ENCODE measurements around the gene ANKFY1. TPM values are rescaled to one million over a fixed set of nuclear protein-coding genes. Genes with fewer than 3 reads are reported as not detected.

ANKFY1 gene
- polyA plus RNA-seq, 3 donors: 13.5 to 46.1 (median 21.7) TPM

DNA sequence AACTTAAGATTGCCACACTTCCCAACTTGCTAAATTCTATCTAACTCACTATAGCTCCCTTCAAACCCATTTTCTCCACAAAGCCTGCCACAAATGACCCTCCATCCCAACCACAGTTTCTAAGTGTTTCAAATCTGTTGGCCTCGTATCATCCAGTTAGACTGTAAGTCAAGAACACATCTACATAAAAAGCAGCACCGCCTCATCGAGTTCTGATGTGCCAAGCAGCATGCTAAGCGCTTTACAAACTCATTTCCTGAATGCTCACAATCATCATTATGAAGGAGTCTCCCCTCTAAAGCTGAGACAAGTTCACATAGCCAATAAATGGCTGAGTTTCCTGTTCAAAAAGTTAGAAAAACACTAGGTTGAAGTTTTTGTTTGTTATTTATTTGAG lies 9.2 kb upstream of the ANKFY1 start:
- Histone ChIP-seq H3K4me3 (replicated peaks in 1 of 3; ENCODE audit: low read depth in 2 of 3, low read length in 3 of 3) (no peak overlapping the region), H3K36me3 (replicated peaks in 1 of 2; ENCODE audit: control insufficient read depth in 1 of 2, insufficient read depth in 2 of 2, low read length in 2 of 2) (peaks cover 15 to 78% of the 10 kb centered on the region in 2 donors), H3K9ac (ENCODE audit: insufficient read depth, low read length, poor library complexity, severe bottlenecking) (no peak overlapping the region), H3K27me3 (ENCODE audit: control insufficient read depth in 2 of 2, insufficient read depth in 2 of 2, low read length in 2 of 2) (no peaks in the 10 kb centered on the region), H3K27ac (ENCODE audit: low read depth in 1 of 2, low read length in 2 of 2) (no peak overlapping the region), H4K20me1 (ENCODE audit: insufficient read depth, low read length) (peaks cover 39% of the 10 kb centered on the region), H3K4me2 (replicated peaks; ENCODE audit: extremely low read depth, low read length, poor library complexity, severe bottlenecking) (no peak overlapping the region), H3K9me3 (replicated peaks in 1 of 2; ENCODE audit: control insufficient read depth in 1 of 2, insufficient read depth in 1 of 2, low read length in 2 of 2) (no peaks in the 10 kb centered on the region), H3K79me2 (ENCODE audit: insufficient read depth, low read length) (no peaks in the 10 kb centered on the region), H3K4me1 (ENCODE audit: control insufficient read depth in 1 of 2, insufficient read depth in 2 of 2, low read length in 2 of 2) (no peaks in the 10 kb centered on the region), H2AFZ (ENCODE audit: insufficient read depth, low read depth, low read length, poor library complexity, severe bottlenecking) (no peak overlapping the region)
- Mint-ChIP-seq H3K9me3 (no peaks in the 10 kb centered on the region), H3K27me3 (ENCODE audit: low read depth in 3 of 3) (peaks cover 0 to 1% (median 0%) of the 10 kb centered on the region in 3 donors), H3K4me1 (peaks cover 9% of the 10 kb centered on the region), H3K4me3 (no peak overlapping the region), H3K36me3 (peaks cover 44 to 68% of the 10 kb centered on the region in 2 donors), H3K27ac (no peak overlapping the region)
- no peak for DNase-seq
- TF ChIP-seq, protein P1, sequence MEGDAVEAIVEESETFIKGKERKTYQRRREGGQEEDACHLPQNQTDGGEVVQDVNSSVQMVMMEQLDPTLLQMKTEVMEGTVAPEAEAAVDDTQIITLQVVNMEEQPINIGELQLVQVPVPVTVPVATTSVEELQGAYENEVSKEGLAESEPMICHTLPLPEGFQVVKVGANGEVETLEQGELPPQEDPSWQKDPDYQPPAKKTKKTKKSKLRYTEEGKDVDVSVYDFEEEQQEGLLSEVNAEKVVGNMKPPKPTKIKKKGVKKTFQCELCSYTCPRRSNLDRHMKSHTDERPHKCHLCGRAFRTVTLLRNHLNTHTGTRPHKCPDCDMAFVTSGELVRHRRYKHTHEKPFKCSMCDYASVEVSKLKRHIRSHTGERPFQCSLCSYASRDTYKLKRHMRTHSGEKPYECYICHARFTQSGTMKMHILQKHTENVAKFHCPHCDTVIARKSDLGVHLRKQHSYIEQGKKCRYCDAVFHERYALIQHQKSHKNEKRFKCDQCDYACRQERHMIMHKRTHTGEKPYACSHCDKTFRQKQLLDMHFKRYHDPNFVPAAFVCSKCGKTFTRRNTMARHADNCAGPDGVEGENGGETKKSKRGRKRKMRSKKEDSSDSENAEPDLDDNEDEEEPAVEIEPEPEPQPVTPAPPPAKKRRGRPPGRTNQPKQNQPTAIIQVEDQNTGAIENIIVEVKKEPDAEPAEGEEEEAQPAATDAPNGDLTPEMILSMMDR (IDR thresholded peaks at IDR 0.05): no peak
- intact Hi-C loops (cut with micrococcal nuclease): no loop called here
- WGBS (ENCODE audit: insufficient coverage): 100% methylated on average over 4 of the region's 4 CpGs

DNA sequence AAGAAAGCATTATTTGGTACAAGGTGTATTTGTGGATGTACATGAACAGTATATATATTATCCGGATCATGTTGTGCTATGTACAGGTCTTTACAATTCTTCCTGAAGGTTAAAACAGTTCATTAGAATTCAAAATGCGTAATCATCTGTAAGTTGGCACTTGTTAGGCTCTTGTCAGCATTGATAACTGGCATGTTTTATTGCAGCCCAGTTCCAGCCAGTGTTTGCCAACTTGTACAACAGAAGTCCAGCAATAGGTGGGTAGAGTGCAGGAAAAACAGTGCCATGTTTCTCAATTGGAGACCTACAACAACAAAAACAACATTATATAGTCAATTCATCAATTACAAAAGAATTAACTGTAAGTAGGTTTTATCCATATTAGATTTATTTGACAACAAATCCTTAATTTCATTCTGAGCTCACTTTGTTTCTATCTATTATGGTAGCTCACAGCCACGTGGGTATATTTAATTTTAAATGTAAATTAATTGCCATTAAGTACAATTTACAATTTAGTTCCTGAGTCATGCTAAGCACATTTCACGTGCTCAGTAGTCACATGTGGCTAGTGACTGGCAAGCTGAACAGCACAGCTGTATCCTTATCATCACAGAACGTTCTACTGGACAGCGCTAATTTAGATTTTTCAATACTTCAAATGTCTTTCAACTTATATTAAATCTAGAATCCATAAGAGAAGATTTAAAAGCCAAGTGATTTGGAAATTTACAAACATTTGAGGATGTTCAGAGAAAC lies 8.6 kb upstream of the ANKFY1 start:
- H3K9me3 ChIP-seq (replicated peaks in 1 of 2; ENCODE audit: control insufficient read depth in 1 of 2, insufficient read depth in 1 of 2, low read length in 2 of 2): no peaks in the 10 kb centered on the region
- Mint-ChIP-seq H3K4me3 (no peak overlapping the region), H3K9me3 (no peaks in the 10 kb centered on the region), H3K4me1 (peaks cover 9% of the 10 kb centered on the region), H3K27me3 (ENCODE audit: low read depth in 3 of 3) (peaks cover 0 to 1% (median 0%) of the 10 kb centered on the region in 3 donors), H3K36me3 (peaks cover 41 to 66% of the 10 kb centered on the region in 2 donors), H3K27ac (no peak overlapping the region)
- no peak overlapping the region for H3K9ac ChIP-seq (ENCODE audit: insufficient read depth, low read length, poor library complexity, severe bottlenecking)
- no peaks in the 10 kb centered on the region for H3K79me2 ChIP-seq (ENCODE audit: insufficient read depth, low read length)
- peaks cover 38% of the 10 kb centered on the region for H4K20me1 ChIP-seq (ENCODE audit: insufficient read depth, low read length)
- peaks cover 12 to 76% of the 10 kb centered on the region in 2 donors for H3K36me3 ChIP-seq (replicated peaks in 1 of 2; ENCODE audit: control insufficient read depth in 1 of 2, insufficient read depth in 2 of 2, low read length in 2 of 2)
- H3K27me3 ChIP-seq (ENCODE audit: control insufficient read depth in 2 of 2, insufficient read depth in 2 of 2, low read length in 2 of 2): no peaks in the 10 kb centered on the region
- no peak overlapping the region for H3K27ac ChIP-seq (ENCODE audit: low read depth in 1 of 2, low read length in 2 of 2)
- H3K4me1 ChIP-seq (ENCODE audit: control insufficient read depth in 1 of 2, insufficient read depth in 2 of 2, low read length in 2 of 2): no peaks in the 10 kb centered on the region
- H3K4me2 ChIP-seq (replicated peaks; ENCODE audit: extremely low read depth, low read length, poor library complexity, severe bottlenecking): no peak overlapping the region
- DNase-seq: no peak
- intact Hi-C loops (cut with micrococcal nuclease): no loop called here
- no peak overlapping the region for H3K4me3 ChIP-seq (replicated peaks in 1 of 3; ENCODE audit: low read depth in 2 of 3, low read length in 3 of 3)
- TF ChIP-seq, protein P1 (IDR thresholded peaks at IDR 0.05): no peak
- no peak overlapping the region for H2AFZ ChIP-seq (ENCODE audit: insufficient read depth, low read depth, low read length, poor library complexity, severe bottlenecking)
- 94% methylated on average over 3 of the region's 6 CpGs for WGBS (ENCODE audit: insufficient coverage)
